Left lobe of liver (tissue), 2 donors: ENCODE data around the gene BLTP1. TPM values are rescaled to one million over a fixed set of nuclear protein-coding genes. Genes with fewer than 3 reads are reported as not detected.
"Not testable (repeated sequence)": the region's sequence is repeated elsewhere in the genome, so short reads cannot be mapped to it uniquely, and the experiment has no call there.

ENCODE experiments used
- ATAC-seq: fragments of 200-7000 bp; cut with Tn5 transposase; one replicate; pipeline ENCODE4 v1.9.1; 2020; ENCODE audit warnings: mild to moderate bottlenecking, moderate library complexity
- DNase-seq: peaks from one replicate; pipeline ENCODE4 v3.0.0-alpha.2; 2020; ENCODE audit warnings: low spot score
- total RNA-seq: library from RNA; stranded (reverse); gene quantifications from one replicate; pipeline ENCODE4 v1.2.1, GENCODE V29; 2021
- donor health status: DM: no; HTN: no; CAD: no; lungs with moderate emphysema.
- donor health status: DM: no; HTN: yes; CAD: no.

The BLTP1 gene
- total RNA-seq: 24.8 TPM

GRCh38 chr4:122151982-122152710 is at the start of gene BLTP1:
TSS of gene BLTP1 (plus strand) at chr4:122152331. CDS start at chr4:122170648, 18,317 bp downstream.
- ATAC-seq: peak; percentile 98

GRCh38 chr4:122104184-122104583 is 47.9 kb upstream of the BLTP1 start:
- no peak for DNase-seq
- no peak for ATAC-seq

More at GRCh38 chr4:122151982-122152710, at the start of gene BLTP1:
- peak; percentile 91 for DNase-seq

- no peak for ATAC-seq
- no peak for DNase-seq
Measured at GRCh38 chr4:122107680-122108079, 44.5 kb upstream of the BLTP1 start.

GRCh38 chr4:122110304-122110703 is 41.8 kb upstream of the BLTP1 start:
- DNase-seq, ATAC-seq: not testable (repeated sequence)

GRCh38 chr4:122117743-122118142 is 34.4 kb upstream of the BLTP1 start:
- ATAC-seq: no peak
- DNase-seq: no peak

- DNase-seq (no peak), ATAC-seq (no peak)
Measured at GRCh38 chr4:122118243-122118642, 33.9 kb upstream of the BLTP1 start.

- no peak for DNase-seq
- ATAC-seq: no peak
Measured at GRCh38 chr4:122119739-122120138, 32.4 kb upstream of the BLTP1 start.

- ATAC-seq (no peak), DNase-seq (no peak)
Measured at GRCh38 chr4:122121593-122121992, 30.5 kb upstream of the BLTP1 start.

- no peak for ATAC-seq
- DNase-seq: no peak
Measured at GRCh38 chr4:122122083-122122482, 30.0 kb upstream of the BLTP1 start.

- no peak for ATAC-seq
- no peak for DNase-seq
Measured at GRCh38 chr4:122129061-122129460, 23.1 kb upstream of the BLTP1 start.

GRCh38 chr4:122131562-122132157 is 20.5 kb upstream of the BLTP1 start:
- DNase-seq: no peak
- ATAC-seq: no peak

- DNase-seq (no peak), ATAC-seq (no peak)
Measured at GRCh38 chr4:122132891-122133290, 19.2 kb upstream of the BLTP1 start.

- DNase-seq: no peak
- no peak for ATAC-seq
Measured at GRCh38 chr4:122139139-122139538, 13.0 kb upstream of the BLTP1 start.

- ATAC-seq (no peak), DNase-seq (no peak)
Measured at GRCh38 chr4:122140834-122141233, 11.3 kb upstream of the BLTP1 start.

GRCh38 chr4:122142687-122143086 is 9.4 kb upstream of the BLTP1 start:
- no peak for ATAC-seq
- DNase-seq: no peak

- ATAC-seq: no peak
- no peak for DNase-seq
Measured at GRCh38 chr4:122146652-122147051, 5.5 kb upstream of the BLTP1 start.

GRCh38 chr4:122150931-122151330 is 1.2 kb upstream of the BLTP1 start:
- no peak for ATAC-seq
- no peak for DNase-seq

GRCh38 chr4:122152711-122153226 is 638 bp downstream of the BLTP1 start:
- DNase-seq (peak; percentile 62), ATAC-seq (peak; percentile 65)

- ATAC-seq (no peak), DNase-seq (no peak)
Measured at GRCh38 chr4:122156819-122157218, 4.7 kb downstream of the BLTP1 start.

GRCh38 chr4:122163301-122163700 is 11.2 kb downstream of the BLTP1 start:
- ATAC-seq: no peak

GRCh38 chr4:122163767-122164166 is 11.6 kb downstream of the BLTP1 start:
- no peak for DNase-seq
- ATAC-seq: no peak

More at GRCh38 chr4:122163301-122163700, 11.2 kb downstream of the BLTP1 start:
- DNase-seq: no peak

GRCh38 chr4:122167369-122167768 is 15.2 kb downstream of the BLTP1 start:
- ATAC-seq: no peak
- DNase-seq: no peak
